Spleen (tissue), 7 donors: Measurements from ENCODE around the gene C16orf92.

Source experiments
- POLR2A ChIP-seq, 3 donors: fragments of 450-650 bp; IDR thresholded peaks; one replicate each; pipeline ENCODE4 v1.5.1; 2017; ENCODE audit warnings: antibody characterized with exemption in 3 of 3, mild to moderate bottlenecking in 1 of 3
- POLR2AphosphoS5 ChIP-seq, 3 donors: sonication (generic); formaldehyde crosslinking; IDR thresholded peaks; one replicate each; pipeline ENCODE4 v1.5.1; 2017; ENCODE audit warnings: antibody characterized with exemption in 3 of 3
- TF ChIP-seq, protein P1 (sequence below), 11 experiments: fragments of 200-600 bp in 7 of 11; fragments of 450-650 bp in 4 of 11; sonication (generic) in 4 of 11; IDR thresholded peaks in 8 of 11; conservative IDR thresholded peaks in 3 of 11; 1 replicate in 7 of 11; 2 replicates in 4 of 11; pipeline versions ENCODE4 v1.4.0 to v1.8.0; 2016 to 2021; ENCODE audit warnings: antibody characterized with exemption in 11 of 11, inconsistent platforms in 4 of 11, mild to moderate bottlenecking in 1 of 11
- donor health status: DM: no; HTN: no; CAD: no; lungs with moderate emphysema.
- donor health status: DM: no; HTN: no; CAD: no.
- donor health status: DM: no; HTN: no; CAD: no.

DNA sequence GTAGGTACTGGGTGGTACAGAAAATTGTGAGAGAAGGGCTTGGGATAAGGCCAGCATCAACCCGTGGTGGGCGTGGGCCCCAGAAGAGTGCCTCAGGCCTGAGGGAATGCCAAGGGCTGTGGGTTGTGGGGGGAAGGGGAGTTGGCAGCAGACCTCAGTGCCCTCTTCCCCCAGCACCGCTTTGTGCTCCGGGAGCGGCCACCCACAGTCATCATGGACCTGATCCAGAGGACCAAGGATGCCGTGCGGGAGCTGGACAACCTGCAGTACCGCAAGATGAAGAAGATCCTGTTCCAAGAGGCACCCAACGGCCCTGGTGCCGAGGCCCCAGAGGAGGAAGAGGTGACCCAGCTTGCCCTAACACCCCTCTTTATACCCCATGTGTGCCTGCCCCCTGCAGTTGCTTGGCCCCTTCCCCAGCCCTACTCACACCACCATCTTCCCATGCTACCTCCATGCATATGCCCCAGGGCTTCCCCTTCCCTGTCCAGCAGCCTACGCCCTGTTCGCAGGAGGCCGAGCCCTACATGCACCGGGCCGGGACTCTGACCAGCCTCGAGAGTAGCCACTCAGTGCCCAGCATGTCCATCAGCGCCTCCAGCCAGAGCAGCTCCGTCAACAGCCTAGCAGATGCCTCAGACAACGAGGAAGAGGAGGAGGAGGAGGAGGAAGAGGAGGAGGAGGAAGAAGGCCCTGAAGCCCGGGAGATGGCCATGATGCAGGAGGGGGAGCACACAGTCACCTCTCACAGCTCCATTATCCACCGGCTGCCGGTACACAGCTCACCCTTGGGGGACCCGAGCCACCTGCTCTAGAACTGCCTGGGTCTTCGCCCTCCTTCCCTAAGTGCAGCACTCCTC, 40.2 kb upstream of the C16orf92 start:
- TF ChIP-seq, protein P1, sequence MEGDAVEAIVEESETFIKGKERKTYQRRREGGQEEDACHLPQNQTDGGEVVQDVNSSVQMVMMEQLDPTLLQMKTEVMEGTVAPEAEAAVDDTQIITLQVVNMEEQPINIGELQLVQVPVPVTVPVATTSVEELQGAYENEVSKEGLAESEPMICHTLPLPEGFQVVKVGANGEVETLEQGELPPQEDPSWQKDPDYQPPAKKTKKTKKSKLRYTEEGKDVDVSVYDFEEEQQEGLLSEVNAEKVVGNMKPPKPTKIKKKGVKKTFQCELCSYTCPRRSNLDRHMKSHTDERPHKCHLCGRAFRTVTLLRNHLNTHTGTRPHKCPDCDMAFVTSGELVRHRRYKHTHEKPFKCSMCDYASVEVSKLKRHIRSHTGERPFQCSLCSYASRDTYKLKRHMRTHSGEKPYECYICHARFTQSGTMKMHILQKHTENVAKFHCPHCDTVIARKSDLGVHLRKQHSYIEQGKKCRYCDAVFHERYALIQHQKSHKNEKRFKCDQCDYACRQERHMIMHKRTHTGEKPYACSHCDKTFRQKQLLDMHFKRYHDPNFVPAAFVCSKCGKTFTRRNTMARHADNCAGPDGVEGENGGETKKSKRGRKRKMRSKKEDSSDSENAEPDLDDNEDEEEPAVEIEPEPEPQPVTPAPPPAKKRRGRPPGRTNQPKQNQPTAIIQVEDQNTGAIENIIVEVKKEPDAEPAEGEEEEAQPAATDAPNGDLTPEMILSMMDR (IDR thresholded peaks at IDR 0.05 in 8 of 11, conservative IDR thresholded peaks at IDR 0.05 in 3 of 11), result no peak
- peak in 1 of 3 donors; percentile 24 for TF ChIP-seq POLR2AphosphoS5 (IDR thresholded peaks at IDR 0.05)
- TF ChIP-seq POLR2A (IDR thresholded peaks at IDR 0.05), result no peak
